Ishikawa (cell line): ENCODE results near the gene DAAM1.

Experiments
- CEBPB ChIP-seq: IDR thresholded peaks from 2 replicates; pipeline ENCODE4 v1.6.1; 2012
- CREB1 ChIP-seq: IDR thresholded peaks from 2 replicates; pipeline ENCODE4 v1.6.1; 2012; ENCODE audit warnings: low read depth
- EGR1 ChIP-seq: IDR thresholded peaks from 2 replicates; pipeline ENCODE4 v1.6.1; 2012
- EP300 ChIP-seq: IDR thresholded peaks from 2 replicates; pipeline ENCODE4 v1.6.1; 2012; ENCODE audit warnings: borderline replicate concordance
- NFIC ChIP-seq: IDR thresholded peaks from 2 replicates; pipeline ENCODE4 v1.6.1; 2012
- TAF1 ChIP-seq: IDR thresholded peaks from 2 replicates; pipeline ENCODE4 v1.6.1; 2012; ENCODE audit warnings: low read depth, mild to moderate bottlenecking
- TCF12 ChIP-seq: IDR thresholded peaks from 2 replicates; pipeline ENCODE4 v1.6.1; 2012; ENCODE audit warnings: low read depth
- TF ChIP-seq, protein P1 (sequence below): IDR thresholded peaks from 2 replicates; pipeline ENCODE4 v1.6.1; 2012
- TF ChIP-seq, protein P2 (sequence below): IDR thresholded peaks from 2 replicates; pipeline ENCODE4 v1.6.1; 2012; ENCODE audit warnings: low read depth, mild to moderate bottlenecking

DNA sequence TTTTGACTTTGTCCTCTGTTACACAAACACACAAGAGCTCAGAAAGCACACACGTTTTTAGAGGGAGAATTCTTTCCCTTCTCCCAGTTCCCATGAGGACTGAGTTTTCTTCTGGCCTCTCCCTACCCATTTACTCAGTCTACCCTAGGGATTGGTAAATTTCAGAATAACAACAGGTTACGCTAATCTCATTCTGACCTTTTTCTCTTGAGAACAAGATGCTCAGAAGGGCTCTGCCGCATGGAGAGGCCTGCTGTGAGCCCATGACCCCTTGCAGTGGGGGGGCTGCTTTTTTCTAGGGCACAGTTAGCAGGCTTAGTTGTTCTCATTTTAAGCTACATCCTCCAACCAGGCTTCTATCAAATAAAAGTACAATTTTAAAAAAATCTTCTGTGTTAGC is 207.2 kb downstream of the DAAM1 start:
- TF ChIP-seq NFIC (no peak), EP300 (no peak), CEBPB (no peak), TAF1 (no peak), EGR1 (no peak), CREB1 (no peak), TCF12 (no peak)
- TF ChIP-seq, protein P1, sequence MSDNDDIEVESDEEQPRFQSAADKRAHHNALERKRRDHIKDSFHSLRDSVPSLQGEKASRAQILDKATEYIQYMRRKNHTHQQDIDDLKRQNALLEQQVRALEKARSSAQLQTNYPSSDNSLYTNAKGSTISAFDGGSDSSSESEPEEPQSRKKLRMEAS, result no peak
- TF ChIP-seq, protein P2, sequence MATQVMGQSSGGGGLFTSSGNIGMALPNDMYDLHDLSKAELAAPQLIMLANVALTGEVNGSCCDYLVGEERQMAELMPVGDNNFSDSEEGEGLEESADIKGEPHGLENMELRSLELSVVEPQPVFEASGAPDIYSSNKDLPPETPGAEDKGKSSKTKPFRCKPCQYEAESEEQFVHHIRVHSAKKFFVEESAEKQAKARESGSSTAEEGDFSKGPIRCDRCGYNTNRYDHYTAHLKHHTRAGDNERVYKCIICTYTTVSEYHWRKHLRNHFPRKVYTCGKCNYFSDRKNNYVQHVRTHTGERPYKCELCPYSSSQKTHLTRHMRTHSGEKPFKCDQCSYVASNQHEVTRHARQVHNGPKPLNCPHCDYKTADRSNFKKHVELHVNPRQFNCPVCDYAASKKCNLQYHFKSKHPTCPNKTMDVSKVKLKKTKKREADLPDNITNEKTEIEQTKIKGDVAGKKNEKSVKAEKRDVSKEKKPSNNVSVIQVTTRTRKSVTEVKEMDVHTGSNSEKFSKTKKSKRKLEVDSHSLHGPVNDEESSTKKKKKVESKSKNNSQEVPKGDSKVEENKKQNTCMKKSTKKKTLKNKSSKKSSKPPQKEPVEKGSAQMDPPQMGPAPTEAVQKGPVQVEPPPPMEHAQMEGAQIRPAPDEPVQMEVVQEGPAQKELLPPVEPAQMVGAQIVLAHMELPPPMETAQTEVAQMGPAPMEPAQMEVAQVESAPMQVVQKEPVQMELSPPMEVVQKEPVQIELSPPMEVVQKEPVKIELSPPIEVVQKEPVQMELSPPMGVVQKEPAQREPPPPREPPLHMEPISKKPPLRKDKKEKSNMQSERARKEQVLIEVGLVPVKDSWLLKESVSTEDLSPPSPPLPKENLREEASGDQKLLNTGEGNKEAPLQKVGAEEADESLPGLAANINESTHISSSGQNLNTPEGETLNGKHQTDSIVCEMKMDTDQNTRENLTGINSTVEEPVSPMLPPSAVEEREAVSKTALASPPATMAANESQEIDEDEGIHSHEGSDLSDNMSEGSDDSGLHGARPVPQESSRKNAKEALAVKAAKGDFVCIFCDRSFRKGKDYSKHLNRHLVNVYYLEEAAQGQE, result no peak
